Measurements from ENCODE around the gene FHAD1.
A peak's percentile ranks its signal among the peaks of the same experiment; 100 is the strongest.

Gene FHAD1

GRCh38 chr1:15256584-15256983 lies 9.6 kb downstream of the FHAD1 start:
- no peak overlapping the region for H3K4me3 ChIP-seq (ENCODE audit: low read depth, low read length)
- DNase-seq (ENCODE audit: low read depth) = no peak
- no peak for TF ChIP-seq CTCF (IDR thresholded peaks at IDR 0.05; ENCODE audit: low read depth, low read length, missing control alignments)

- no peak for DNase-seq (ENCODE audit: low read depth)
- no peak for TF ChIP-seq CTCF (IDR thresholded peaks at IDR 0.05; ENCODE audit: low read depth, low read length, missing control alignments)
- H3K4me3 ChIP-seq (ENCODE audit: low read depth, low read length) = no peak overlapping the region
These were observed 10.3 kb downstream of the FHAD1 start for GRCh38 chr1:15257309-15257708.

GRCh38 chr1:15258833-15259621 lies 12.0 kb downstream of the FHAD1 start:
- no peak overlapping the region for H3K4me3 ChIP-seq (ENCODE audit: low read depth, low read length)
- no peak for TF ChIP-seq CTCF (IDR thresholded peaks at IDR 0.05; ENCODE audit: low read depth, low read length, missing control alignments)
- DNase-seq (ENCODE audit: low read depth) = no peak

- DNase-seq (ENCODE audit: low read depth) = no peak
- no peak overlapping the region for H3K4me3 ChIP-seq (ENCODE audit: low read depth, low read length)
- no peak for TF ChIP-seq CTCF (IDR thresholded peaks at IDR 0.05; ENCODE audit: low read depth, low read length, missing control alignments)
These were observed 12.6 kb downstream of the FHAD1 start for GRCh38 chr1:15259622-15260007.

- no peak for TF ChIP-seq CTCF (IDR thresholded peaks at IDR 0.05; ENCODE audit: low read depth, low read length, missing control alignments)
- no peak for DNase-seq (ENCODE audit: low read depth)
- no peak overlapping the region for H3K4me3 ChIP-seq (ENCODE audit: low read depth, low read length)
These were observed 13.6 kb downstream of the FHAD1 start for GRCh38 chr1:15260418-15261154.

GRCh38 chr1:15261155-15262002 lies 14.4 kb downstream of the FHAD1 start:
- no peak for TF ChIP-seq CTCF (IDR thresholded peaks at IDR 0.05; ENCODE audit: low read depth, low read length, missing control alignments)
- peak overlapping the region; percentile 17; the same call in 1 of the 2 replicates for H3K4me3 ChIP-seq (ENCODE audit: low read depth, low read length)
- no peak for DNase-seq (ENCODE audit: low read depth)

All from GM12864 (cell line).